ENCODE data around the gene TRIM24. TPM values are rescaled to one million over a fixed set of nuclear protein-coding genes. Genes with fewer than 3 reads are reported as not detected.

The TRIM24 gene
- polyA plus RNA-seq, 1 of the 3 experiments (the other 2 are of a cell fraction): 5.3 TPM

- no peak overlapping the region for H3K4me3 ChIP-seq (ENCODE audit: low read depth in 2 of 2, low read length in 1 of 2)
- no peak overlapping the region for H3K27ac ChIP-seq (ENCODE audit: low read depth in 2 of 2, low read length in 1 of 2)
- H3K27me3 ChIP-seq (ENCODE audit: insufficient read depth): no peaks in the 10 kb centered on the region
- CTCF ChIA-PET: interaction anchor here (0.6 to 0.9 kb wide), 2 partner anchors 296 to 535 kb away, joined by 3 to 5 read pairs; no protein-coding TSS in a partner anchor
- WGBS (ENCODE audit: low lambda C conversion rate): 49% methylated on average over 3 of the region's 3 CpGs
- H3K79me2 ChIP-seq (ENCODE audit: insufficient read depth): no peaks in the 10 kb centered on the region
- POLR2A ChIA-PET: no interaction called here
- H3K9me2 ChIP-seq: no peaks in the 10 kb centered on the region
- DNase-seq: no peak
- no peak overlapping the region for H2AFZ ChIP-seq (ENCODE audit: low read depth)
- no peaks in the 10 kb centered on the region for H3K4me1 ChIP-seq (ENCODE audit: control insufficient read depth in 1 of 2, insufficient read depth in 2 of 2, low read depth in 1 of 2, low read length in 1 of 2)
- H3K36me3 ChIP-seq (replicated peaks in 1 of 2; ENCODE audit: control insufficient read depth in 1 of 2, insufficient read depth in 2 of 2, low read length in 1 of 2): no peaks in the 10 kb centered on the region
- TF ChIP-seq YY1 (IDR thresholded peaks at IDR 0.05; ENCODE audit: low read depth): no peak
- TF ChIP-seq ELF1 (IDR thresholded peaks at IDR 0.05): no peak
- no peak for TF ChIP-seq SMC3 (IDR thresholded peaks at IDR 0.05; ENCODE audit: low read depth, low read length)
- no peak for TF ChIP-seq MXI1 (IDR thresholded peaks at IDR 0.05; ENCODE audit: low read depth, low read length)
- no peak for TF ChIP-seq TCF12 (IDR thresholded peaks at IDR 0.05)
- TF ChIP-seq, protein P1, sequence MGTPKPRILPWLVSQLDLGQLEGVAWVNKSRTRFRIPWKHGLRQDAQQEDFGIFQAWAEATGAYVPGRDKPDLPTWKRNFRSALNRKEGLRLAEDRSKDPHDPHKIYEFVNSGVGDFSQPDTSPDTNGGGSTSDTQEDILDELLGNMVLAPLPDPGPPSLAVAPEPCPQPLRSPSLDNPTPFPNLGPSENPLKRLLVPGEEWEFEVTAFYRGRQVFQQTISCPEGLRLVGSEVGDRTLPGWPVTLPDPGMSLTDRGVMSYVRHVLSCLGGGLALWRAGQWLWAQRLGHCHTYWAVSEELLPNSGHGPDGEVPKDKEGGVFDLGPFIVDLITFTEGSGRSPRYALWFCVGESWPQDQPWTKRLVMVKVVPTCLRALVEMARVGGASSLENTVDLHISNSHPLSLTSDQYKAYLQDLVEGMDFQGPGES (IDR thresholded peaks at IDR 0.05; ENCODE audit: low read depth, low read length): no peak
- no peak for TF ChIP-seq MAX (IDR thresholded peaks at IDR 0.05; ENCODE audit: low read depth)
- TF ChIP-seq FOXJ3 (CRISPR knock-in tag; IDR thresholded peaks at IDR 0.05): no peak
- no peak for TF ChIP-seq TEAD4 (IDR thresholded peaks at IDR 0.05; ENCODE audit: borderline replicate concordance, insufficient read depth)
- no peak for TF ChIP-seq TAF1 (IDR thresholded peaks at IDR 0.05; ENCODE audit: borderline replicate concordance, low read depth, low read length)
- no peak for TF ChIP-seq GATA2 (CRISPR knock-in tag; IDR thresholded peaks at IDR 0.05)
- no peak for TF ChIP-seq RFX5 (IDR thresholded peaks at IDR 0.05; ENCODE audit: low read length)
- TF ChIP-seq GABPA (IDR thresholded peaks at IDR 0.05; ENCODE audit: low read depth): no peak
- no peak for TF ChIP-seq RXRA (IDR thresholded peaks at IDR 0.05; ENCODE audit: borderline replicate concordance, low read depth)
- TF ChIP-seq RAD21 (IDR thresholded peaks at IDR 0.05; ENCODE audit: low read length): no peak
- no peak for TF ChIP-seq CTCF (IDR thresholded peaks at IDR 0.05)
- no peaks in the 10 kb centered on the region for H3K9me3 ChIP-seq
- H3K9ac ChIP-seq: no peak overlapping the region
- no peaks in the 10 kb centered on the region for H4K20me1 ChIP-seq (ENCODE audit: insufficient read depth)
- H3K4me2 ChIP-seq: no peak overlapping the region
- H3F3A ChIP-seq (replicated peaks; ENCODE audit: insufficient read depth): no peaks in the 10 kb centered on the region
These were observed 17.2 kb upstream of the TRIM24 start for GRCh38 chr7:138442822-138443221.

GRCh38 chr7:138449580-138449979 lies 10.5 kb upstream of the TRIM24 start:
- H2AFZ ChIP-seq (ENCODE audit: low read depth): no peak overlapping the region
- no peaks in the 10 kb centered on the region for H3K36me3 ChIP-seq (replicated peaks in 1 of 2; ENCODE audit: control insufficient read depth in 1 of 2, insufficient read depth in 2 of 2, low read length in 1 of 2)
- H3K4me2 ChIP-seq: no peak overlapping the region
- no peaks in the 10 kb centered on the region for H3K79me2 ChIP-seq (ENCODE audit: insufficient read depth)
- H3F3A ChIP-seq (replicated peaks; ENCODE audit: insufficient read depth): no peaks in the 10 kb centered on the region
- WGBS (ENCODE audit: low lambda C conversion rate): 67% methylated on average over 6 of the region's 6 CpGs
- no peak overlapping the region for H3K9ac ChIP-seq
- TF ChIP-seq EP300 (IDR thresholded peaks at IDR 0.05; ENCODE audit: borderline replicate concordance in 1 of 2, low read depth in 1 of 2, low read length in 1 of 2) (no peak), CTCF (IDR thresholded peaks at IDR 0.05) (peak; percentile 50), SMC3 (IDR thresholded peaks at IDR 0.05; ENCODE audit: low read depth, low read length) (0 out of 2 replicates have a peak, but pooled peaks have one; percentile 20), RCOR1 (IDR thresholded peaks at IDR 0.05; ENCODE audit: low read length) (no peak), TAF1 (IDR thresholded peaks at IDR 0.05; ENCODE audit: borderline replicate concordance, low read depth, low read length) (no peak), POLR2AphosphoS5 (IDR thresholded peaks at IDR 0.05; ENCODE audit: low read depth, low read length) (no peak), SIN3A (IDR thresholded peaks at IDR 0.05; ENCODE audit: borderline replicate concordance, low read depth, low read length) (no peak), RAD21 (IDR thresholded peaks at IDR 0.05; ENCODE audit: low read length) (peak; percentile 39)
- ChIA-PET CTCF (interaction anchor here (0.7 to 1.4 kb wide), 3 partner anchors 32 to 289 kb away, joined by 3 to 5 read pairs (median 4); no protein-coding TSS in a partner anchor), POLR2A (no interaction called here)
- DNase-seq: peak; percentile 40
- H3K9me2 ChIP-seq: no peaks in the 10 kb centered on the region
- H3K4me3 ChIP-seq (ENCODE audit: low read depth in 2 of 2, low read length in 1 of 2): no peak overlapping the region
- H3K27ac ChIP-seq (ENCODE audit: low read depth in 2 of 2, low read length in 1 of 2): no peak overlapping the region
- H3K27me3 ChIP-seq (ENCODE audit: insufficient read depth): no peaks in the 10 kb centered on the region
- H4K20me1 ChIP-seq (ENCODE audit: insufficient read depth): no peaks in the 10 kb centered on the region
- no peaks in the 10 kb centered on the region for H3K4me1 ChIP-seq (ENCODE audit: control insufficient read depth in 1 of 2, insufficient read depth in 2 of 2, low read depth in 1 of 2, low read length in 1 of 2)
- no peaks in the 10 kb centered on the region for H3K9me3 ChIP-seq

All from SK-N-SH (cell line).